ENCODE measurements around the gene BCKDK. TPM values are rescaled to one million over a fixed set of nuclear protein-coding genes. Genes with fewer than 3 reads are reported as not detected.

Gene BCKDK
- total and polyA plus RNA-seq, 2 of the 13 experiments (the other 11 are each of a cell fraction or from before 2014, with no cell fraction given) = 24.9 to 42.6 TPM

GRCh38 chr16:31093132-31093703 is 15.0 kb upstream of the BCKDK start (continued):
- TF ChIP-seq ZNF513 (CRISPR knock-in tag; conservative IDR thresholded peaks at IDR 0.05) (no peak), ZNF740 (CRISPR knock-in tag; IDR thresholded peaks at IDR 0.05) (no peak), CENPX (CRISPR knock-in tag; IDR thresholded peaks at IDR 0.05) (no peak), HHEX (CRISPR knock-in tag; IDR thresholded peaks at IDR 0.05) (no peak), ZBTB42 (CRISPR knock-in tag; IDR thresholded peaks at IDR 0.05) (no peak), AHR (CRISPR knock-in tag; IDR thresholded peaks at IDR 0.05) (no peak), CCAR2 (optimal IDR thresholded peaks at IDR 0.05; ENCODE audit: low read depth, low read length) (no peak), ATM (IDR thresholded peaks at IDR 0.05; ENCODE audit: borderline replicate concordance) (no peak), ZBTB49 (CRISPR knock-in tag; IDR thresholded peaks at IDR 0.05; ENCODE audit: borderline replicate concordance) (no peak), ZNF251 (CRISPR knock-in tag; IDR thresholded peaks at IDR 0.05) (no peak), SAFB2 (CRISPR knock-in tag; IDR thresholded peaks at IDR 0.05; ENCODE audit: borderline replicate concordance, low read depth) (no peak), ZFYVE20 (CRISPR knock-in tag; IDR thresholded peaks at IDR 0.05; ENCODE audit: borderline replicate concordance, low read depth) (no peak), ZMAT3 (CRISPR knock-in tag; conservative IDR thresholded peaks at IDR 0.05) (no peak), SP5 (CRISPR knock-in tag; IDR thresholded peaks at IDR 0.05; ENCODE audit: borderline replicate concordance, low read depth) (peak; percentile 52; the same call in 1 of the 2 replicates), RAD21 (CRISPR knock-in tag; IDR thresholded peaks at IDR 0.05) (no peak), ZNF232 (CRISPR knock-in tag; IDR thresholded peaks at IDR 0.05; ENCODE audit: borderline replicate concordance) (no peak), ZNF687 (CRISPR knock-in tag; IDR thresholded peaks at IDR 0.05) (peak; percentile 26; the same call in 1 of the 2 replicates), ZNF281 (CRISPR knock-in tag; IDR thresholded peaks at IDR 0.05; ENCODE audit: borderline replicate concordance) (no peak; the same call in 1 of the 2 replicates)
